ENCODE results near the gene L3MBTL4. TPM values are rescaled to one million over a fixed set of nuclear protein-coding genes. Genes with fewer than 3 reads are reported as not detected.
"Not testable (repeated sequence)": the region's sequence is repeated elsewhere in the genome, so short reads cannot be mapped to it uniquely, and the experiment has no call there.

The L3MBTL4 gene
- total RNA-seq, 2 donors from 2014 or later = 10.9 to 11.2 TPM

- H3K4me1 ChIP-seq = no peaks in the 10 kb centered on the region
- no peak for ATAC-seq
These were observed 326.3 kb downstream of the L3MBTL4 start for GRCh38 chr18:6088432-6088831.

GRCh38 chr18:6086731-6087130, 328.0 kb downstream of the L3MBTL4 start:
- intact Hi-C loops (cut with DNase I) = no loop called here
- Histone ChIP-seq H3K9me3 (no peaks in the 10 kb centered on the region), H3K4me1 (no peaks in the 10 kb centered on the region), H3K27ac (no peak overlapping the region), H3K27me3 (no peaks in the 10 kb centered on the region), H3K36me3 (replicated peaks in 1 of 2; ENCODE audit: insufficient read depth in 1 of 2, low read depth in 2 of 2) (no peaks in the 10 kb centered on the region), H3K4me3 (no peak overlapping the region)
- DNase-seq = no peak
- WGBS, 2 donors = 91 to 97% methylated on average over 2 of the region's 2 CpGs
- ATAC-seq = no peak
- TF ChIP-seq POLR2A (IDR thresholded peaks at IDR 0.05) = no peak
- no peak for TF ChIP-seq CTCF (IDR thresholded peaks at IDR 0.05)

More at GRCh38 chr18:6088432-6088831, 326.3 kb downstream of the L3MBTL4 start:
- intact Hi-C loops (cut with DNase I) = no loop called here
- TF ChIP-seq POLR2A (IDR thresholded peaks at IDR 0.05) = no peak
- no peak for TF ChIP-seq CTCF (IDR thresholded peaks at IDR 0.05)
- Histone ChIP-seq H3K27me3 (no peaks in the 10 kb centered on the region), H3K9me3 (no peaks in the 10 kb centered on the region), H3K36me3 (replicated peaks in 1 of 2; ENCODE audit: insufficient read depth in 1 of 2, low read depth in 2 of 2) (no peaks in the 10 kb centered on the region), H3K4me3 (no peak overlapping the region), H3K27ac (no peak overlapping the region)
- DNase-seq = no peak
- 87 to 97% methylated on average over 2 of the region's 2 CpGs for WGBS, 2 donors

GRCh38 chr18:6079406-6079805, 335.3 kb downstream of the L3MBTL4 start:
- no peak overlapping the region for H3K4me3 ChIP-seq
- DNase-seq (no peak), ATAC-seq (no peak)
- H3K9me3 ChIP-seq = no peaks in the 10 kb centered on the region
- H3K27ac ChIP-seq = no peak overlapping the region
- TF ChIP-seq CTCF (IDR thresholded peaks at IDR 0.05) (no peak), POLR2A (IDR thresholded peaks at IDR 0.05) (no peak)
- H3K4me1 ChIP-seq = no peaks in the 10 kb centered on the region
- intact Hi-C loops (cut with DNase I) = no loop called here
- H3K27me3 ChIP-seq = no peaks in the 10 kb centered on the region
- H3K36me3 ChIP-seq (replicated peaks in 1 of 2; ENCODE audit: insufficient read depth in 1 of 2, low read depth in 2 of 2) = no peaks in the 10 kb centered on the region
- WGBS, 2 donors = 74 to 81% methylated on average over 2 of the region's 2 CpGs

- Histone ChIP-seq H3K27ac (no peak overlapping the region), H3K4me3 (no peak overlapping the region), H3K4me1 (no peaks in the 10 kb centered on the region), H3K9me3 (no peaks in the 10 kb centered on the region), H3K27me3 (no peaks in the 10 kb centered on the region), H3K36me3 (replicated peaks in 1 of 2; ENCODE audit: insufficient read depth in 1 of 2, low read depth in 2 of 2) (no peaks in the 10 kb centered on the region)
- ATAC-seq (no peak), DNase-seq (no peak)
- no peak for TF ChIP-seq POLR2A (IDR thresholded peaks at IDR 0.05)
- TF ChIP-seq CTCF (IDR thresholded peaks at IDR 0.05) = no peak
- intact Hi-C loops (cut with DNase I) = no loop called here
- 96 to 98% methylated on average over 7 to 9 of the region's 9 CpGs for WGBS, 2 donors
These were observed 335.8 kb downstream of the L3MBTL4 start for GRCh38 chr18:6078877-6079276.

- H3K27ac ChIP-seq; H3K9me3 ChIP-seq; H3K4me3 ChIP-seq; H3K27me3 ChIP-seq; DNase-seq; H3K4me1 ChIP-seq; ATAC-seq; intact Hi-C loops (cut with DNase I); H3K36me3 ChIP-seq (replicated peaks in 1 of 2; ENCODE audit: insufficient read depth in 1 of 2, low read depth in 2 of 2): not testable (repeated sequence)
- WGBS, 2 donors = 93 to 95% methylated on average over 9 to 11 of the region's 11 CpGs
These were observed 342.3 kb downstream of the L3MBTL4 start for GRCh38 chr18:6072423-6072822.

All from body of pancreas (tissue), 4 donors.